Keratinocyte (primary cell): Measurements from ENCODE around the gene PEDS1. TPM values are rescaled to one million over a fixed set of nuclear protein-coding genes. Genes with fewer than 3 reads are reported as not detected.
A peak's percentile ranks its signal among the peaks of the same experiment; 100 is the strongest.

Source experiments
- DNase-seq: peaks from one replicate; pipeline ENCODE4 v3.0.0-alpha.2; 2011; ENCODE audit warnings: low read depth, missing footprints, low spot score
- FAIRE-seq: peaks from 2 replicates; lab custom pipeline; 2011; peaks lifted over from hg19 to GRCh38; lab: Jason Lieb, UNC
- H2AFZ ChIP-seq: 2 replicates; pipeline ENCODE4 v1.6.0; 2012; ENCODE audit warnings: low read length, control low read depth, inconsistent platforms; ENCODE audit not compliant: control insufficient read depth
- H3K27ac ChIP-seq: 2 replicates; pipeline ENCODE4 v1.5.1; 2011; ENCODE audit warnings: low read length; ENCODE audit not compliant: control insufficient read depth, insufficient read depth
- H3K27me3 ChIP-seq: 3 replicates; pipeline ENCODE4 v1.6.0; 2011; ENCODE audit warnings: low read length; ENCODE audit not compliant: control insufficient read depth, insufficient read depth; ENCODE audit errors: extremely low read depth
- H3K36me3 ChIP-seq, 2 experiments: 2 replicates in 1 of 2; 3 replicates in 1 of 2; pipeline ENCODE4 v1.5.1; 2011; ENCODE audit warnings: low read length in 2 of 2, mild to moderate bottlenecking in 1 of 2; ENCODE audit not compliant: control insufficient read depth in 2 of 2, insufficient read depth in 2 of 2; ENCODE audit errors: extremely low read depth in 1 of 2
- H3K4me1 ChIP-seq: 3 replicates; pipeline ENCODE4 v1.5.1; 2011; ENCODE audit warnings: low read length; ENCODE audit not compliant: control insufficient read depth, insufficient read depth; ENCODE audit errors: extremely low read depth
- H3K4me2 ChIP-seq: 3 replicates; pipeline ENCODE4 v1.6.0; 2011; ENCODE audit warnings: low read depth, low read length; ENCODE audit not compliant: control insufficient read depth, insufficient read depth; ENCODE audit errors: extremely low read depth
- H3K4me3 ChIP-seq, 3 experiments: fragments of 200-600 bp in 1 of 3; sonication (generic) in 1 of 3; 2 replicates in 2 of 3; 3 replicates in 1 of 3; pipeline ENCODE4 v1.5.1; 2011 to 2016; ENCODE audit warnings: low read length in 3 of 3, mild to moderate bottlenecking in 3 of 3, control low read depth in 2 of 3, inconsistent platforms in 1 of 3, low read depth in 1 of 3, mixed read lengths in 1 of 3, mixed run types in 1 of 3, moderate library complexity in 1 of 3; ENCODE audit not compliant: control insufficient read depth in 2 of 3, insufficient read depth in 2 of 3; ENCODE audit errors: extremely low read depth in 1 of 3
- H3K79me2 ChIP-seq: 2 replicates; pipeline ENCODE4 v1.6.0; 2012; ENCODE audit warnings: low read length; ENCODE audit not compliant: control insufficient read depth, insufficient read depth
- H3K9ac ChIP-seq: 3 replicates; pipeline ENCODE4 v1.6.0; 2011; ENCODE audit warnings: low read length; ENCODE audit not compliant: control insufficient read depth, insufficient read depth; ENCODE audit errors: extremely low read depth
- H3K9me1 ChIP-seq: 3 replicates; pipeline ENCODE4 v1.6.0; 2011; ENCODE audit warnings: low read length; ENCODE audit not compliant: control insufficient read depth, insufficient read depth; ENCODE audit errors: extremely low read depth
- H3K9me3 ChIP-seq: 2 replicates; pipeline ENCODE4 v1.5.1; 2012; ENCODE audit warnings: low read depth, low read length; ENCODE audit not compliant: control insufficient read depth
- H4K20me1 ChIP-seq: 3 replicates; pipeline ENCODE4 v1.6.0; 2011; ENCODE audit warnings: low read length; ENCODE audit not compliant: control insufficient read depth, insufficient read depth; ENCODE audit errors: extremely low read depth
- CTCF ChIP-seq, 3 experiments: IDR thresholded peaks in 1 of 3; conservative IDR thresholded peaks in 1 of 3; optimal IDR thresholded peaks in 1 of 3; 2 replicates in 2 of 3; 3 replicates in 1 of 3; pipeline versions ENCODE3 to v1.5.1; 2011; ENCODE audit warnings: low read length in 3 of 3, mild to moderate bottlenecking in 3 of 3, moderate library complexity in 2 of 3, control low read depth in 1 of 3, inconsistent platforms in 1 of 3; ENCODE audit not compliant: insufficient read depth in 2 of 3; ENCODE audit errors: extremely low read depth in 1 of 3
- EZH2 ChIP-seq: IDR thresholded peaks from one replicate; pipeline ENCODE4 v1.6.1; 2012; ENCODE audit warnings: inconsistent platforms, mild to moderate bottlenecking, low read length, moderate library complexity
- dilution Hi-C: fragments of 300-500 bp; cut with MboI; formaldehyde crosslinking; loops from one replicate; pipeline ENCODE4 v1.7.0; 2020; ENCODE audit warnings: low sequenced_read_pairs; ENCODE audit not compliant: extremely low pct_ligation_motif_present
- polyA plus RNA-seq, 5 experiments: library from polyadenylated mRNA; depleted of rRNA in 3 of 5; stranded (reverse) in 3 of 5; stranded (forward) in 1 of 5; unstranded in 1 of 5; fragments of >200 nt; gene quantifications; 1 replicate in 1 of 5; 2 replicates in 3 of 5; 3 replicates in 1 of 5; pipeline versions ENCODE4 v1.2.1 to v1.2.3, GENCODE V29; 2011 to 2012; ENCODE audit warnings: missing spikeins in 2 of 5, low read depth in 1 of 5, low replicate concordance in 1 of 5

PEDS1 gene
- polyA plus RNA-seq, 1 donor (not counting 4 experiments of a cell fraction or from before 2014, with no cell fraction given): 48.7 TPM

DNA sequence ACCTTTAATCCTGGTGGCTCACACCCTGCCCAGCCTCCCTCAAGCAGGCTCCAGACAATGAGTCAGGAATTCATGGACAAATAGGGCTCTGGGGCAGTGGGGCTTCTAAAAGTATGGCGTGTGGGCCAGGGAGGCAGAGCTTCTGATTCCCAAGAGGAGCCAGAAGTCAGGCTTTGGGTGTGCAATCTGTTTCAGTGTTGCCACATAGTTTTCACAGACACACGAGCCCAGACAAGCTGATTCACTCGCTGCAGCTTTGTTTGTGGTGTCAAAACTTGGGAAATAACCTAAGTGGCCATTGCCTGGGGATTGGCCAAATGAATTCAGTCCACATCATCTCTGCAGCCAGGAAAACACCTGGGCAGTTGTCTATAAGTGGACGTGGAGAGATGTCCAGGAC, 9.2 kb downstream of the PEDS1 start:
- Histone ChIP-seq H3K4me3 (no peak overlapping the region), H3K9ac (peak overlapping the region; percentile 73), H4K20me1 (peaks cover 10% of the 10 kb centered on the region), H3K4me1 (peaks cover 80% of the 10 kb centered on the region), H3K9me3 (no peaks in the 10 kb centered on the region), H3K36me3 (peaks cover 31 to 51% of the 10 kb centered on the region in 2 experiments), H3K27me3 (no peaks in the 10 kb centered on the region), H3K79me2 (peaks cover 66% of the 10 kb centered on the region), H3K27ac (peak overlapping the region; percentile 98), H3K9me1 (peaks cover 6% of the 10 kb centered on the region), H2AFZ (no peak overlapping the region), H3K4me2 (peak overlapping the region; percentile 41)
- FAIRE-seq (peak; percentile 55), DNase-seq (peak; percentile 76)
- no peak for TF ChIP-seq EZH2
- dilution Hi-C loops: no loop called here

GRCh38 chr20:50142812-50143211, 10.7 kb downstream of the PEDS1 start:
- Histone ChIP-seq H3K9me3 (no peaks in the 10 kb centered on the region), H3K27ac (peak overlapping the region; percentile 98), H3K4me2 (no peak overlapping the region), H2AFZ (no peak overlapping the region), H3K9me1 (peaks cover 3% of the 10 kb centered on the region), H3K27me3 (no peaks in the 10 kb centered on the region), H3K79me2 (peaks cover 66% of the 10 kb centered on the region), H3K4me3 (no peak overlapping the region), H3K4me1 (peaks cover 80% of the 10 kb centered on the region), H4K20me1 (peaks cover 9% of the 10 kb centered on the region), H3K9ac (peak overlapping the region; percentile 19), H3K36me3 (peaks cover 33 to 42% of the 10 kb centered on the region in 2 experiments)
- dilution Hi-C loops: no loop called here
- FAIRE-seq (no peak), DNase-seq (no peak)
- TF ChIP-seq CTCF (optimal IDR thresholded peaks at IDR 0.05 in 1 of 3, IDR thresholded peaks at IDR 0.05 in 1 of 3, conservative IDR thresholded peaks at IDR 0.05 in 1 of 3; ENCODE audit: extremely low read depth in 1 of 3, insufficient read depth in 2 of 3, low read length in 3 of 3): no peak
- TF ChIP-seq EZH2: no peak
